GM18867 (cell line): ENCODE measurements around the gene CPZ.
"Not testable (repeated sequence)": the region's sequence is repeated elsewhere in the genome, so short reads cannot be mapped to it uniquely, and the experiment has no call there.

Experiments used
- ATAC-seq: cut with Tn5 transposase; IDR thresholded peaks from one replicate; pipeline ENCODE4 v1.9.1; 2021; ENCODE audit warnings: mild to moderate bottlenecking, moderate library complexity; ENCODE audit not compliant: unreplicated experiment

CPZ gene

DNA sequence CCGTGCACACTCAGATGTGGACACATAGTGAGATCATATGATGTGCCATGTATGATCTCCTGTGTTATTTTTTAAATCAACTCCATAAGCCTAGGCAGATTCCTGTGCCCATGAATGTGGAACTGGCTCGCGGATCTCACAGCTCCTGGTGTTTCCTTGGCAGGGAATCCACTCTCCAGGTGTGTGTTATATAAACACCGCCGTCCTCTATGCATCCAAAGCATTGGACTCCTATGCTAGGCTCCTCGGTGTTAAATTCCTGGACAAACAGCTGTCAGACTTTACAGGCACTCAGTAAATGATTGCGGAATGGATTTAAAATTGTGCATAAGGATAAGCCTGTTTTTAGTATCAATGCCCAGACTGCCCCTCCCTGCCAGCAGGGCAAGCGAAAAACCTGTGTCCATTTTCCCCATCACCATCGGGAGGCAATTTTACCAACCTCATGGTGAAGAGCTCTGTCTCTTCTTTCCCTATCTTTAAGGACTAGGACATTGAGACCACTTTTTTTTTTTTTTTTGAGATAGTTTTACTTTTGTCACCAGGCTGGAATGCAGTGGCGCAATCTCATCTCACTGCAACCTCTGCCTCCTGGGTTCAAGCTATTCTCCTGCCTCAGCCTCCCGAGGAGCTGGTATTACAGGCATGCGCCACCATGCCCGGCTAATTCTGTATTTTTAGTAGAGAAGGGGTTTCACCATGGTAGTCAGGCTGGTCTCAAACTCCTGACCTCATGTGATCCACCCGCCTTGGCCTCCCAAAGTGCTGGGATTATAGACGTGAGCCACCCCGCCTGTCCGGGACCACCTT is 36.0 kb upstream of the CPZ start:
- no peak for ATAC-seq

DNA sequence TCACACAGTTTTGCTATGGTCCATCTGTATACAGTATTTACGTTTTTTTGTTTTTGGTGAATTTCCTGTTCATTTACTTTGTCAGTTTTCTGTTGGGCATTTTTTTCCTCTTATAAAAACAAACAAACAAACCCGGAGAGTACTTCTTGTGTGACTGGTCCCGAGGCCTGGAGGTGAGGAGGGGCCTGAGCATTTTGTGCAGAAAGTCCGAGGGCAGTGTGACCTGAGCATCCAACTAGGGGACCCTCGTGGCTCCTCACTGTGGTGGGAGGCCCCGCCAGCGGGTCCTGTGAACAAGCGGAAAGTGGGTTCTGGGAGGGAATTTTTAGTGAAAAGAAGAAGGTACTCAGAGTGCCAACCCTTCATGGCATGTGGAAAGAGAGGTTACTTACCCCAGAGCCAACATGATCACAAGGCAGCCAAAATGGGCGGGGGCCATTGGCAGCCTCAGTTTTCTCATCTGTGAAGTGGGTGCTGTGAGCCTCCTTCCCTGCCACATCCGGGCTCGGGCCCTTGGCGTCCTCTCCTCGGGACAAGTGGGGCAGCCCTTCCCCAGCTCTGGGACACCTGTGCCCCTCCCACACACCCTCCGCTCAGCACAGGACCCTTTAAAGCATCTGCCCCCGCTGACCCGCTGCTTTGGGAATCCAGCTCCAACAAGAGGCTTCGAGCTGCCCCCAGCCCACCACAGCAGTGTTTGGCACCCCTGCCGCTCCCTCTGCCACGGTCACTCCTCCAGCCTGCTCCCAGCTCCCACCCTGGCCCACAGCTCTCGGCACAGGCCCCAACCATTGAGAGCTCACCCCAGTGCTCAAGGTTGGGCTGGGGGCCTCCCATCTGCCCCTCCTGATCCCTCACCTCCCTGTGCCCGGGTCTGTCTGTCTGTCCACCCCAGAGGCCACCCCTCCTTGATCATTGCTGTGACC is 35.2 kb upstream of the CPZ start:
- ATAC-seq: no peak

DNA sequence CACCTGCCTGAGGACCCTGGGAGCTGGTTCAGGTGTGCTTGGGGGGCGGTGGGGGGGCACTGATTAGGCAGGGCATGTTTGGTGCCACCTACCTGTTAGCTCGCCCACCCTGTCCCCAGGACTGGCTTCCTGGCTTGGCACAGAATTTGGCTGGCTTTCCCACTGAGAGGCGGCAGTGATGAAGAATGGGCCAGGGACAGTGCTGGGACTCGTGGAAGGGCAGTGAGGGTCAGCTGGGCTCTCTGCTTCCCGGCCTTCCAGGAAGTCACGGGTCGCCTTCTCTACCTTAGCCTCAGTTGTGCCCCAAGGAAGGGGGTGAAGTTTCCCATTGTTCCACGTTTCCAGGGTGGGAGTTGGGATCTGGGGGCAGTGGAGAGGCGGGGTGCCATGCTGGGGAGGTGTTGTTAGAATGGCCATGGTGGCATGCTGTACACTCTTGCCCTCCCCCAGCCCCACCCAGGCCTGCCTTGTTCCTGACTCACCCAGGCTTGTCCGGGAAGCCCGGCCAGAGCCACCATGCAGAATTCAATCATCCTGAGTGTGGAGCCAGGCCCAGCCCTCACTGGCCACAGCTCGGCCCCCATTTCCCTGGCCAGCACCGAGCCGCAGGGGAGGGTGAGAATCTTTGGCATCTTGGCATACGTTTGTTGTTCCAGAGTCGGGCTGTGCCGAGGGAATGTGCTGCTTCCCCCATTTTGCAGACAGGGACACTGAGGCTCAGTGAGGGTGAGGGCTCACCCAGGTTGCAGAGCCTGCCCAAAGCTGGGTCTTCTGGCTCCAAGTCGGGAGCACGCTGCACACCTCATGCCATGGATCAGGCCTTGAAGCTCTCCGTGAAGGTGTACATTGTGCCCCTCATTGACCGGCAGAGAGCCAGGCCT is 34.2 kb upstream of the CPZ start:
- no peak for ATAC-seq

DNA sequence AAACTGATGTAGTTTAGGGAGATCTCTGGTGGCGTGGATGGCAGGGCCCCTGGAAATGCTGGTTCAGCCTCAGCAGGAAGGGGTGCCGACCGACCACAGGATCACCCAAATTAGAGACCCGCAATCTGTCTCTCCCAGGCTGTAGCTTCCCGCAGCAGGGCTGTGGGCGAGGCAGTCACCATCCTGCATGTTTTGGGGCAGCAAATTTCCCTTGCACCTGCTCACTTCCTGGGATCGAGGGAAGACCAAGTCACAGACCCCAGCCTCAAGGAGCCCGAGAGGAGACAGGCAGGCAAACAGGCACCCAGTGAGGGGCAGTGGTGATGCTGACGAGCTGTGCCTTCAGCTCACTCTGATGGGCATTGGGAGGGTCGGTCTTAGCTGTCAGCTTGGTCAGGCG is 33.6 kb upstream of the CPZ start:
- ATAC-seq: no peak

DNA sequence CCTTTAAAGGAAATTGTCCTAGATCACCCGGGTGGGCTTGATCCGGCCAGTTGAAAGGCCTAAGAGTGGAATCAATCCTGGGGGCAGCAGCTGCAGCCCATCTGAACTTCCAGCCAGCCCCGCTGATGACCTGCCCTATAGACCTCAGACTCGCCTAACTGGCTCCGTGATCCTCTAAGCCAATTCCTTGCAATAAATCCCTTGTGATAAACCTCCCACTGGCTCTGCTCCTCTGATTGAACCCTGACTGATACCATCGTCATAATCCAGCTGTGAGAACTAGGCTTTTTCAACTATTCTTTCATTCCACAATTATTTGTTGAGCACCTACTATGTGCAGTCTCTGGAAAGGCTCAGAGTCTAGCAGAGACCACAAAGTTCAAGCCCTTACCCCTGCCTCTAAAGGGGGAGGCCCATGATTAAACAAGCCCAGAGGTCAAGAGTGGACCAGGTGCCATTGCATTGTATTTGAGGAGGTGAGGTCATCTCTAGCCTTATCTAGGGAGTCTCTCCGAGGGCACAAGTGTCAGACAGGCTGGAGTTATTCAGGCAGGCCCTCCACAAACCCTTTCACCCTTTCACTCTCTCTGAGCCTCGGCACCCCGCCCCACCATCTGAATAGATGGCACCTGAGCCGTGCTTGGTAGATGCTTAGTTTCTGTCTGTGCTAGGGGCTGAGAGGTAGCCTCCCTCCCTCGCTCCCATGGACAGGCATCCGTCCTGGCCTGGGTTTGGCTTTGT is 32.9 kb upstream of the CPZ start:
- no peak for ATAC-seq

DNA sequence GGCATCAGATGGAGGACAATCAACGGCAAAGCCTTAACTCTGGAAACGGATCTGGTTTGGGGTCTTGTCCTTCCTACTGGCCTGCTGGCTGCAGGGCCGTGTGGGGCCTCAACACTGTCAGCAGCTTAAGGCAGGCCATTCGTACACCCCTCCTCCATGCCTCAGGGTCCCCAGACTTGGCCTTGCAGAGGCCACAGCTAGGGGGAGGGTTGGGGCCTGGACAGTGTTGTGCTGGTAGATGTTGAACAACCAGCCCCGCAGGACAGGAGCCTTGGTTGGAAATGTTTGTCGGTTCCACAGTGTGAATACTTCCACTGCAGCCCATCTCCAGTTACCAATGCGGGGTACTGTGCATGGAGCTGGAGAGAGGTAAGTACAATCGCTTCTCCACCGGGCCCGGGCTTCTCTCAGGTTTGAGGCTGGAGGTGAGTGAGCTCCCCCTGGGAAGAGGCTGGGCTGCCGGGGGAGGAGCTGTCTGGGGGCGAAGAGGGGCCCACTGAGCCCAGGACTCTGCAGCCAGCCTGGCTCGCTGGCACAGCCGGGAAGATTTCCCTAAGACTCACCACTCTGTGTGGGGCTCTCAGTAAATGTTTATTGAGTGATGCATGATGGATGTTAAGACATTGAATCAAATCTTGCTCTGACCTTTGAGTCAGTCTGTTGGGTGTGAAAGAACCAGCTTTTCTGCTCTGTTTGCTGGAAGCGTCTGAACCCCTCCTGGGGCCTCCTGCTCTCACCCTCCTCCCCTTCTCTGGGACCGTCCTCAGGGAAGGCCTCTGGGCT is 32.1 kb upstream of the CPZ start:
- ATAC-seq: no peak

DNA sequence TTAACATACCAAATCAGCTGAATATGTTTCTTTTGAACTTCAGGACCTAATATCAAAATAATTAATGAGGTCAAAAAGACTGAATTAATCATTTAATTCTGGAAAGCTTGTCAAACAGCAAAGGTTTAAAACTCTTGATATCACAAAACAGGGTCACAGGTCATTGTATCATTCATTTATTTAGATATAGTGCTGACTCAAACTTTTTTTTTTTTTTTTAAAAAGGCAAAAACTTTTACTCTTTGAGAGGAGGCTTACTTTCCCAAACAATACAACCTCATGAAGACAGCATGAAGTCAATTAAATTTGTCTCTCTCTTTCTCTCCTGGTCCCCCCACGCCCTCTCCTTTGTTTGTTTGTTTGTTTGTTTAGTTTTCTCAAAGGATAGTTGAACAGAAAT is 28.0 kb upstream of the CPZ start:
- ATAC-seq: no peak

DNA sequence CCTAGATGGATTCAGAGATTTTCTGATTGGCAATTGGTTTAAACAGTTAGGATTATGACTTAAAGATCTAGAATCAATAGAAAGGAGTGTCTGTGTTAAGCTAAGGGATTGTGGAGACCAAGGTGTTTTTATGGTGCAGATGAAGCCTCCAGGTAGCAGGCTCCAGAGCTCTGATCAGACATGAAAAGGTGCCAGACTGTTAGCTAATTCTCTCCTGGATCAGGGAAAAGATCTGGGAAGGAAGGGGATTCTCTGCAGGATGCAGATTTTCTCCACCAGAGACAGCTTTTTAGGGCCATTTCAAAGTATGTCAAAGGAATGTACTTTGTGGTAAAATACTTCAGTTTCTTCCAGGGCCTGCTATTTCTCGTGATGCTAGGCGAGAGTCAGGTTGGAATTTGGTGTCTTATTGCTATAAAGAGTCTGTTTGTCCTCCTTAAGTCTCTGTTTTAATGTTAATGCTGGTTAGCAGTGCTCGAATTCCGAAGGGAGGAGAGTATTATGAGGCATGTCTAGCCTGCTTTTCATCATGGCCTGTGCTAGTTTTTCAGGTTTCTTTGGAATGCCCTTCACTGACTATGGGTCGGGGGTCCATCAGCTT is 24.4 kb upstream of the CPZ start:
- no peak for ATAC-seq

DNA sequence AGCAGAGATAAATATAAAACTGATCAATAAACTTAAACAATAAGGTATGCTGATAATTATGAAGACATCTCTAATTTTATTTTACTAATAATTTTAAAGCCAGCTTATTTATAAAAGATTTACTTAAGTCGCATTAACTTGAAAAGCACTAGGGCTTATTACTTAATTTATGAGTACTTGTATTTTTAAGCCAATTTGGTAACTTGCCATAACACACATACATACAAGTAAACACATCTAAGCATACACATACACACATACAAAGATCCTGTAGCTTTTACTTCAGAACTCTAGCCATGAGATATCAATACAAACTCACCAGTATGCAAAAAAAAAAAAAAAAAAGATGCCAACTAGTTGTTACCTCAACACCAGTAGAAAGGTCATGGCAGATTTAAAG is 22.4 kb upstream of the CPZ start:
- no peak for ATAC-seq

DNA sequence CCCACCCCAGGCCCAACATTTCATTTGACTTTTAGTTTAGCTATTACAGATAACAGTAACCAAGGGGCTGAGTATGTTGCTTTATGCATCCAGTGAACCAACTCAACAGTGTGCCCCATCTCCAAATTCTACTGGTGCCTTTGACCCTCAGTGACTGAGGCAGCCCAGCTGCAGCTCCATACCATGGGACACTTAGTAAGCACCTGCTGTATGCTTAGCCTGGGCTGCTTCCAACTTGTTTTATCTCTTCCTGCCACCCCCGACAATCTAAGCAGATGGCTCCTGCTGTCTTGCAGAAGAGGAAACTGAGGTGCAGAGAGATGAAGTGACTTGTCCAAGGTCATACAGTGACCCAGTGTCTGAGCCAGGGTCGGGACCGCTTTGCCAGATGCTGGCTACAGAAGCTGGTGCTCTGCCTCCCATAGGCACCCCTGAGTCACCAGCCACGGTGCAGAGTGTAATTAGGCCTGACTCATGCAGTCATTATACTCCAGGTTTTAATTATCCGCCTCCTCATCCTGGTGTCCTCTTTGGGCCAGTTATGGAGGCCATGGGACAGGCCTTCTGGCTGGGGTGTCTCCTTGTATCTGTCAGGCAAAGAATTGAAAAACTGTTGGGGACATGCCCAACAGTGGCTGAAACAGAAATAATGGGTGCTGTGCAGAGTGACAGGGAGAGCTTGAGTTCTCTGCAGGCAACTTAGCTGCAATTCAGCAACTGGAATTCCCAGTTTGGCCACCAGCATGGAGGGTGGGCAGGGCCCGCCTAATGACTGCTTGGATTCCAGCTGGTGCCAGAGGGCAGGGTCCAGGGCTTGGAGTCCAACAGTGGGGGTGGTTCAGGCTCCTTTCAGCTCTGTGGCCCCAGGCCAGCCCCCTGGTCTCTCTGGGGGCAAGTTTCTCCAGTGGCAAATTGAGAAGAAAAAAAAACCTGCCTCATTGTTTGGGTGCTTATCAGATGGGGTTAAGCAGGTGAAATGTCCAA is 20.6 kb upstream of the CPZ start:
- ATAC-seq: no peak

DNA sequence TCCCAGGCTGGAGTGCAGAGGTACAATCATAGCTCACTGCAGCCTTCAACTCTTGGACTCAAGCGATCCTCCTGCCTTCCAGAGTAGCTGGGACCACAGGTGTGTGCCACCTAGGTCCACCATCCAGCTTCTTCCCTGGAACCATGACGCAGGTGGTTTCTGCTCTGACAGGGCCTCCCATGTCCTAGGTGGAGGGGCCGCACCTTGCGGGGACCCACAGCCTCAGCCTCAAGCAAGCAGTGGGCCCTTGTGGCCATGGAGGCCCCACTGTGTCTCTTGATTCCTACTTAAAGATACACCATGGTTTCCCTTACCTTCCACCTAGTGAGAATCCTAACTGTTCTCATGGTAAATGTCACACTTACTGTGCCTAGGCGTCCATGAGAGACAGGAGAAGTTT is 19.3 kb upstream of the CPZ start:
- ATAC-seq: no peak

DNA sequence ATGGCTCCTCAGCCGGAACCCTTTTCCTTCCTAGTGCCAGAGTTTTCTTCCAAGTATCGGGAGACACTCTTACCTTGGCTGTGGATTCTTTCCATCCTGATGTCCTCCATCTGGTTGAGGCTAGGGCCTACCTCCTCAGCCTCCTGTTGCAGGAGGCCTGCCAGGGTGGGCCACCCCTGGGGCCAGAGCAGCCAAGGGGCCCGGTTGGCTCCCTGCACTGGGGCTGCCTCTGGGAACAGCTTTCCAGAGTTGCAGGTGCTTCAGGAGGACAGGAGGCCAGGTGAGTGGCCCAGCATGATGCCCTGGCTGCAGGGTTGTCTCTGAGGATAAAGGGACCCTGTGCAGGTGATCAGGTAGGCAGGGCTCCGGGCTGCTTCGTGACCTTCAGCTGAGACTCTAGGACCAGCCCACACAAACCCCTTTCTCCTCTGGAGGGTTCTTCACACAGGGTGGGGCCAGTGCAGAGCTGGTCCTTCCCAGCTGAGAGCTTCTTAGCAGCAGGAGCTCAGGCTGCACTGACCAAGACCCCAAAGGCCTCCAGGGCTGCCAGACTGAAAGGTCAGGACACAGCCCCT is 17.7 kb upstream of the CPZ start:
- no peak for ATAC-seq

DNA sequence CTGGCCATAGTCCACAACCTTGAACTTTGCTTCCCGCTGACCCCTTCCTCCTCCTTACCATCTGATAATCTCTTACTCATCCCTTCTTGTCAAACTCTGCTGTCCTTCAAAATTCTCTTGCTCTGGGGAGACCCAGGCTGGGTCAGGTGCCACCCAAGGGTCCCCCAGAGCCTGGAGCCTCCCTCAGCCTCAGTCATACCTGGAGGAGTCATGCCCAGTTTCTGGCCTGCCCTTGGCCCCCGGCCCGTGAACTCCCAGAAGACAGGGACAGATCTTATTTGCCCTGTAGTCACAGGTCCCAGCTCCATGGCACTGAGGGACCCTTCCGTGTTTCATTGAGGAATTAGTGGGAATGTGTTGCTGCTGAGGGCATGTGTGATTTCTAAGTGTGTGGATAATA is 17.1 kb upstream of the CPZ start:
- no peak for ATAC-seq

DNA sequence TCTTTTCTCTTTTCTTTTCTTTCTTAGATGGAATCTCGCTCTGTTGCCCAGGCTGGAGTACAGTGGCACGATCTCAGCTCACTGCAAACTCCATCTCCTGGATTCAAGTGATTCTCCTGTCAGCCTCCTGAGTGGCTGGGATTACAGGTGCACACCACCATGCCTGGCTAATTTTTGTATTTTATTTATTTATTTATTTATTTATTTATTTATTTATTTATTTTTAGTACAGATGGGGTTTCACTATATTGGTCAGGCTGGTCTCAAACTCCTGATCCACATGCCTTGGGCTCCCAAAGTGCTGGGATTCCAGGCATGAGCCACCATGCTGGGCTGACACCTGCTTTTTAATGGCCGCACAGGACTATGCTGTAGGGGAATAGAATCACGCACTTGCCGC is 16.0 kb upstream of the CPZ start:
- ATAC-seq: not testable (repeated sequence)

DNA sequence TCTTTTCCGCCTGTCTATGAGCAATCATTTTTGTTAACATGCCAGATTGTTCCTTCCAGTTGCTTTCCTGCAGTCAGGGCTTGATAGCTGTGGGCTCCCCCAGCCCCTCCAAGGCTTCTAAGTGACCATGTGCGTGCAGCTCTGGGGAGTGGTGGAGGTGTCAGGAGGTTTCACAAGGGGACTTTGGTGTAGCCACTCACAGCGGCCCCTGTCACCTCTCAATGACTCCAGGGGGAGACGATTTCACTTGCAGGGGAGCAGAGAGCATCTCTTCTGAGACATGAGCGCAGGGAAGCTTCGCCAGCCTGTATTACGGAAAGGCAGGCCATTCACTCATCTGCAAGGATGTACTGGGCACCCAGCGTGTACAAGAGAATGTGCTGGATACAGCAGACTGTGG is 15.5 kb upstream of the CPZ start:
- no peak for ATAC-seq

DNA sequence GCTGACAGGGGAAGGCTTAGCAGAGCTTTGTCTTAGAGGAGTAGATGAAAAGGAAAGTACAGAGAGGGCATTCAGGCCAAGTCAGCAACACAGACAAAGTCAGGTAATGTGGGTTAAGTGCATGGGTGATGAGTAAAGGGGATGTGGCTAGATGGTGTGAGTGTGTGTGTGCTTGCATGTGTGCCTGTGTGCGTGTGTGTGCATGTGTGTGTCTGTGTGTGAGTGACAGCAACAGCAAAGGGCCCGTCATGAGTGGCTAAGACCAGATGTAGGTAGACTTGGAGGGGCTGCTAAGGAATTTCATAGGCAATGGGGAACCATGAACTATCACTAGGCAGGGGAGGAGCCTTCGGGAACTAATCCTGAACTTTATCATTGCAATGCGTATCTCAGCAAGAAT is 14.6 kb upstream of the CPZ start:
- no peak for ATAC-seq

DNA sequence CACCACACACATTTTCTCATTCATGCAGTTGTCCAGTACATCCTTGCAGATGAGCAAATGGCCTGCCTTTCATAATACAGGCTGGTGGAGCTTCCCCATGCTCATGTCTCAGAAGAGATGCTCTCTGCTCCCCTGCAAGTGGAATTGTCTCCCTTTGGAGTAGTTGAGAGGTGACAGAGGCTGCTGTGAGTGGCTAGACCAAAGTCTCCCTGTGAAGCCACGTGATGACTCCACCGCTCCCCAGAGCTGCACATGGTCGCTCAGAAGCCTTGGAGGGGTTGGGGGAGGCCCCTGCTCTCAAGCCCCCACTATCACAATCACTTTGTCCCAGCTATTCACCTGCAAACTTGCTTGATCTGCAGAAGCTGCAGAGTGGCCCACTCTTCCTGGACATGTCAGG is 13.8 kb upstream of the CPZ start:
- no peak for ATAC-seq
